Breast epithelium (tissue), 3 donors: ENCODE measurements around the gene CBL.

ENCODE experiments used
- POLR2A ChIP-seq: fragments of 450-650 bp; IDR thresholded peaks from one replicate; pipeline ENCODE4 v1.6.1; 2016; ENCODE audit warnings: antibody characterized with exemption, mild to moderate bottlenecking, moderate library complexity
- TF ChIP-seq, protein P1 (sequence below), 3 donors: fragments of 450-650 bp; IDR thresholded peaks; one replicate each; pipeline ENCODE4 v1.5.1; 2016 to 2017; ENCODE audit warnings: antibody characterized with exemption in 3 of 3, mild to moderate bottlenecking in 3 of 3, moderate library complexity in 3 of 3

DNA sequence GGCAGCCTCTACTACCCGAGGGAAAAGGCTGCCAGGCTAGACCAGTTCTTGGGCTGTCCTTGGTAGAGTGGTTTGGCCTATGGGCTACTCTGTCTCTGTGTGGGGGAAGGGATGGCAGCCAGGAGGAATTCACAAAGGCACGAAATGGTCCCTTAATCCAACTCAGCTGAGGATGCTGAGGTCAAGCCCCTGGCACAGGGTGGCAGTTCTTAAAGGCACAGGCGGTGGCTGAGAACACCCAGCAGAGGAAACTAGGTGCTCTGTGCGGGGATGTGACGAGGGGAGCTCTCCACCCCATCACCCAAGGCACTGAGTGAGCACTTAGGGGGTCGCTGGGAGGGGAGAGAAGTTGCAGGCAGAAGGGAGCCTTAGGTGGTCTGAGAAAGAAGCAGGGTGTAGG, 140.5 kb downstream of the CBL start, which contains the start of gene MFRP:
- TF ChIP-seq, protein P1, sequence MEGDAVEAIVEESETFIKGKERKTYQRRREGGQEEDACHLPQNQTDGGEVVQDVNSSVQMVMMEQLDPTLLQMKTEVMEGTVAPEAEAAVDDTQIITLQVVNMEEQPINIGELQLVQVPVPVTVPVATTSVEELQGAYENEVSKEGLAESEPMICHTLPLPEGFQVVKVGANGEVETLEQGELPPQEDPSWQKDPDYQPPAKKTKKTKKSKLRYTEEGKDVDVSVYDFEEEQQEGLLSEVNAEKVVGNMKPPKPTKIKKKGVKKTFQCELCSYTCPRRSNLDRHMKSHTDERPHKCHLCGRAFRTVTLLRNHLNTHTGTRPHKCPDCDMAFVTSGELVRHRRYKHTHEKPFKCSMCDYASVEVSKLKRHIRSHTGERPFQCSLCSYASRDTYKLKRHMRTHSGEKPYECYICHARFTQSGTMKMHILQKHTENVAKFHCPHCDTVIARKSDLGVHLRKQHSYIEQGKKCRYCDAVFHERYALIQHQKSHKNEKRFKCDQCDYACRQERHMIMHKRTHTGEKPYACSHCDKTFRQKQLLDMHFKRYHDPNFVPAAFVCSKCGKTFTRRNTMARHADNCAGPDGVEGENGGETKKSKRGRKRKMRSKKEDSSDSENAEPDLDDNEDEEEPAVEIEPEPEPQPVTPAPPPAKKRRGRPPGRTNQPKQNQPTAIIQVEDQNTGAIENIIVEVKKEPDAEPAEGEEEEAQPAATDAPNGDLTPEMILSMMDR (IDR thresholded peaks at IDR 0.05): no peak
- no peak for TF ChIP-seq POLR2A
